Measurements from ENCODE around the gene TPST1.
"Not testable (repeated sequence)": the region's sequence is repeated elsewhere in the genome, so short reads cannot be mapped to it uniquely, and the experiment has no call there.

- not testable (repeated sequence) for TF ChIP-seq YY1 (IDR thresholded peaks at IDR 0.05; ENCODE audit: insufficient read depth, insufficient read length); SUZ12 (IDR thresholded peaks at IDR 0.05; ENCODE audit: extremely low read depth, insufficient read depth, insufficient read length)
These were observed 169.2 kb downstream of the TPST1 start for GRCh38 chr7:66374141-66374840.
